ENCODE measurements around the gene MAP3K7.

The MAP3K7 gene

GRCh38 chr6:90480666-90481065 lies 106.2 kb downstream of the MAP3K7 start:
- Histone ChIP-seq H3K79me1 (ENCODE audit: low read length) (no peaks in the 10 kb centered on the region), H3K27me3 (ENCODE audit: insufficient read depth, low read length, poor library complexity) (no peaks in the 10 kb centered on the region), H2BK5ac (ENCODE audit: low read length) (no peak overlapping the region), H3K4me1 (ENCODE audit: control insufficient read depth, low read depth, low read length) (peaks cover 2% of the 10 kb centered on the region), H3K9ac (ENCODE audit: low read length) (no peak overlapping the region), H3K18ac (ENCODE audit: low read length) (no peak overlapping the region), H2BK120ac (ENCODE audit: low read depth, low read length) (no peak overlapping the region), H3K4me2 (ENCODE audit: low read length) (no peak overlapping the region), H3K23ac (ENCODE audit: low read length) (no peak overlapping the region), H2AK5ac (ENCODE audit: low read length) (no peak overlapping the region), H3K27ac (ENCODE audit: low read depth, low read length) (no peak overlapping the region), H3K36me3 (ENCODE audit: control insufficient read depth, insufficient read depth, low read length) (no peaks in the 10 kb centered on the region), H3K4me3 (ENCODE audit: low read length) (no peak overlapping the region), H4K5ac (ENCODE audit: low read length) (no peak overlapping the region), H4K8ac (ENCODE audit: low read depth, low read length) (no peak overlapping the region), H3K56ac (ENCODE audit: low read length) (no peak overlapping the region), H3K4ac (ENCODE audit: low read depth, low read length) (no peak overlapping the region), H3K79me2 (ENCODE audit: control insufficient read depth, insufficient read depth, low read length) (no peaks in the 10 kb centered on the region), H2BK15ac (replicated peaks; ENCODE audit: low read depth) (no peak overlapping the region)
- no CpG with 5 or more reads among the region's 4 CpGs for WGBS (ENCODE audit: extremely low coverage, insufficient coverage, low lambda C conversion rate)
- no peak for DNase-seq

GRCh38 chr6:90479603-90479926 lies 107.3 kb downstream of the MAP3K7 start:
- WGBS (ENCODE audit: extremely low coverage, insufficient coverage, low lambda C conversion rate) = no CpG with 5 or more reads among the region's 1 CpG
- H3K4me2 ChIP-seq (ENCODE audit: low read length) = no peak overlapping the region
- H3K79me1 ChIP-seq (ENCODE audit: low read length) = no peaks in the 10 kb centered on the region
- H4K8ac ChIP-seq (ENCODE audit: low read depth, low read length) = no peak overlapping the region
- no peak overlapping the region for H3K27ac ChIP-seq (ENCODE audit: low read depth, low read length)
- no peak overlapping the region for H3K18ac ChIP-seq (ENCODE audit: low read length)
- H3K36me3 ChIP-seq (ENCODE audit: control insufficient read depth, insufficient read depth, low read length) = no peaks in the 10 kb centered on the region
- no peak overlapping the region for H2BK5ac ChIP-seq (ENCODE audit: low read length)
- H3K9ac ChIP-seq (ENCODE audit: low read length) = no peak overlapping the region
- no peak overlapping the region for H3K56ac ChIP-seq (ENCODE audit: low read length)
- no peak overlapping the region for H3K4me3 ChIP-seq (ENCODE audit: low read length)
- H2BK15ac ChIP-seq (replicated peaks; ENCODE audit: low read depth) = no peak overlapping the region
- no peak overlapping the region for H3K23ac ChIP-seq (ENCODE audit: low read length)
- H2AK5ac ChIP-seq (ENCODE audit: low read length) = no peak overlapping the region
- H3K79me2 ChIP-seq (ENCODE audit: control insufficient read depth, insufficient read depth, low read length) = no peaks in the 10 kb centered on the region
- H4K5ac ChIP-seq (ENCODE audit: low read length) = no peak overlapping the region
- no peak overlapping the region for H3K4ac ChIP-seq (ENCODE audit: low read depth, low read length)
- peaks cover 2% of the 10 kb centered on the region for H3K4me1 ChIP-seq (ENCODE audit: control insufficient read depth, low read depth, low read length)
- H2BK120ac ChIP-seq (ENCODE audit: low read depth, low read length) = no peak overlapping the region
- DNase-seq = no peak
- H3K27me3 ChIP-seq (ENCODE audit: insufficient read depth, low read length, poor library complexity) = no peaks in the 10 kb centered on the region

GRCh38 chr6:90478789-90479602 lies 107.9 kb downstream of the MAP3K7 start:
- Histone ChIP-seq H4K5ac (ENCODE audit: low read length) (no peak overlapping the region), H2BK120ac (ENCODE audit: low read depth, low read length) (no peak overlapping the region), H2AK5ac (ENCODE audit: low read length) (no peak overlapping the region), H3K18ac (ENCODE audit: low read length) (no peak overlapping the region), H3K36me3 (ENCODE audit: control insufficient read depth, insufficient read depth, low read length) (no peaks in the 10 kb centered on the region), H3K27ac (ENCODE audit: low read depth, low read length) (no peak overlapping the region), H3K27me3 (ENCODE audit: insufficient read depth, low read length, poor library complexity) (no peaks in the 10 kb centered on the region), H3K4me3 (ENCODE audit: low read length) (no peak overlapping the region), H3K23ac (ENCODE audit: low read length) (no peak overlapping the region), H3K4me2 (ENCODE audit: low read length) (no peak overlapping the region), H2BK15ac (replicated peaks; ENCODE audit: low read depth) (no peak overlapping the region), H4K8ac (ENCODE audit: low read depth, low read length) (no peak overlapping the region), H3K79me2 (ENCODE audit: control insufficient read depth, insufficient read depth, low read length) (no peaks in the 10 kb centered on the region), H2BK5ac (ENCODE audit: low read length) (no peak overlapping the region), H3K4me1 (ENCODE audit: control insufficient read depth, low read depth, low read length) (peaks cover 2% of the 10 kb centered on the region), H3K56ac (ENCODE audit: low read length) (no peak overlapping the region), H3K79me1 (ENCODE audit: low read length) (no peaks in the 10 kb centered on the region), H3K4ac (ENCODE audit: low read depth, low read length) (no peak overlapping the region), H3K9ac (ENCODE audit: low read length) (no peak overlapping the region)
- WGBS (ENCODE audit: extremely low coverage, insufficient coverage, low lambda C conversion rate) = no CpG with 5 or more reads among the region's 15 CpGs
- peak; percentile 96 for DNase-seq

GRCh38 chr6:90478278-90478677 lies 108.6 kb downstream of the MAP3K7 start:
- Histone ChIP-seq H3K4me2 (ENCODE audit: low read length) (no peak overlapping the region), H2AK5ac (ENCODE audit: low read length) (no peak overlapping the region), H3K23ac (ENCODE audit: low read length) (no peak overlapping the region), H4K8ac (ENCODE audit: low read depth, low read length) (no peak overlapping the region), H4K5ac (ENCODE audit: low read length) (no peak overlapping the region), H3K4me3 (ENCODE audit: low read length) (no peak overlapping the region), H2BK5ac (ENCODE audit: low read length) (no peak overlapping the region), H3K27me3 (ENCODE audit: insufficient read depth, low read length, poor library complexity) (no peaks in the 10 kb centered on the region), H2BK120ac (ENCODE audit: low read depth, low read length) (no peak overlapping the region), H3K56ac (ENCODE audit: low read length) (peak overlapping the region; percentile 49), H3K79me2 (ENCODE audit: control insufficient read depth, insufficient read depth, low read length) (no peaks in the 10 kb centered on the region), H3K36me3 (ENCODE audit: control insufficient read depth, insufficient read depth, low read length) (no peaks in the 10 kb centered on the region), H3K4me1 (ENCODE audit: control insufficient read depth, low read depth, low read length) (peaks cover 2% of the 10 kb centered on the region), H3K9ac (ENCODE audit: low read length) (no peak overlapping the region), H2BK15ac (replicated peaks; ENCODE audit: low read depth) (no peak overlapping the region), H3K18ac (ENCODE audit: low read length) (no peak overlapping the region), H3K79me1 (ENCODE audit: low read length) (no peaks in the 10 kb centered on the region), H3K4ac (ENCODE audit: low read depth, low read length) (no peak overlapping the region), H3K27ac (ENCODE audit: low read depth, low read length) (no peak overlapping the region)
- WGBS (ENCODE audit: extremely low coverage, insufficient coverage, low lambda C conversion rate) = no CpG with 5 or more reads among the region's 4 CpGs
- peak; percentile 86 for DNase-seq

GRCh38 chr6:90477366-90477765 lies 109.5 kb downstream of the MAP3K7 start:
- Histone ChIP-seq H3K79me1 (ENCODE audit: low read length) (no peaks in the 10 kb centered on the region), H4K8ac (ENCODE audit: low read depth, low read length) (no peak overlapping the region), H3K56ac (ENCODE audit: low read length) (no peak overlapping the region), H3K4me1 (ENCODE audit: control insufficient read depth, low read depth, low read length) (peaks cover 2% of the 10 kb centered on the region), H3K79me2 (ENCODE audit: control insufficient read depth, insufficient read depth, low read length) (no peaks in the 10 kb centered on the region), H3K4me2 (ENCODE audit: low read length) (no peak overlapping the region), H3K9ac (ENCODE audit: low read length) (no peak overlapping the region), H3K18ac (ENCODE audit: low read length) (no peak overlapping the region), H2BK5ac (ENCODE audit: low read length) (no peak overlapping the region), H3K36me3 (ENCODE audit: control insufficient read depth, insufficient read depth, low read length) (no peaks in the 10 kb centered on the region), H2BK120ac (ENCODE audit: low read depth, low read length) (no peak overlapping the region), H3K27me3 (ENCODE audit: insufficient read depth, low read length, poor library complexity) (no peaks in the 10 kb centered on the region), H3K23ac (ENCODE audit: low read length) (no peak overlapping the region), H2BK15ac (replicated peaks; ENCODE audit: low read depth) (no peak overlapping the region), H2AK5ac (ENCODE audit: low read length) (no peak overlapping the region), H3K27ac (ENCODE audit: low read depth, low read length) (no peak overlapping the region), H3K4me3 (ENCODE audit: low read length) (no peak overlapping the region), H4K5ac (ENCODE audit: low read length) (no peak overlapping the region), H3K4ac (ENCODE audit: low read depth, low read length) (no peak overlapping the region)
- no peak for DNase-seq
- no CpG with 5 or more reads among the region's 4 CpGs for WGBS (ENCODE audit: extremely low coverage, insufficient coverage, low lambda C conversion rate)

GRCh38 chr6:90472716-90473115 lies 114.2 kb downstream of the MAP3K7 start:
- Histone ChIP-seq H3K4me1 (ENCODE audit: control insufficient read depth, low read depth, low read length) (no peaks in the 10 kb centered on the region), H3K27ac (ENCODE audit: low read depth, low read length) (no peak overlapping the region)
- no CpG with 5 or more reads among the region's 9 CpGs for WGBS (ENCODE audit: extremely low coverage, insufficient coverage, low lambda C conversion rate)

More at GRCh38 chr6:90472716-90473115, 114.2 kb downstream of the MAP3K7 start:
- H3K36me3 ChIP-seq (ENCODE audit: control insufficient read depth, insufficient read depth, low read length) = no peaks in the 10 kb centered on the region
- no peak overlapping the region for H3K56ac ChIP-seq (ENCODE audit: low read length)
- no peak overlapping the region for H3K4me3 ChIP-seq (ENCODE audit: low read length)
- H2BK120ac ChIP-seq (ENCODE audit: low read depth, low read length) = no peak overlapping the region
- no peaks in the 10 kb centered on the region for H3K27me3 ChIP-seq (ENCODE audit: insufficient read depth, low read length, poor library complexity)
- no peak overlapping the region for H4K8ac ChIP-seq (ENCODE audit: low read depth, low read length)
- H3K23ac ChIP-seq (ENCODE audit: low read length) = no peak overlapping the region
- no peak overlapping the region for H3K18ac ChIP-seq (ENCODE audit: low read length)
- DNase-seq = no peak
- no peak overlapping the region for H2BK15ac ChIP-seq (replicated peaks; ENCODE audit: low read depth)
- H3K9ac ChIP-seq (ENCODE audit: low read length) = no peak overlapping the region
- H3K4ac ChIP-seq (ENCODE audit: low read depth, low read length) = no peak overlapping the region
- H2BK5ac ChIP-seq (ENCODE audit: low read length) = no peak overlapping the region
- no peaks in the 10 kb centered on the region for H3K79me1 ChIP-seq (ENCODE audit: low read length)
- no peak overlapping the region for H4K5ac ChIP-seq (ENCODE audit: low read length)
- H3K4me2 ChIP-seq (ENCODE audit: low read length) = no peak overlapping the region
- no peak overlapping the region for H2AK5ac ChIP-seq (ENCODE audit: low read length)
- H3K79me2 ChIP-seq (ENCODE audit: control insufficient read depth, insufficient read depth, low read length) = no peaks in the 10 kb centered on the region

Data from mesendoderm (in vitro differentiated cells).